Measurements from ENCODE around the gene SLC12A6. TPM values are rescaled to one million over a fixed set of nuclear protein-coding genes. Genes with fewer than 3 reads are reported as not detected.

The SLC12A6 gene
- total RNA-seq, 4 donors from 2014 or later = 9.2 to 52.6 (median 26.9) TPM

DNA sequence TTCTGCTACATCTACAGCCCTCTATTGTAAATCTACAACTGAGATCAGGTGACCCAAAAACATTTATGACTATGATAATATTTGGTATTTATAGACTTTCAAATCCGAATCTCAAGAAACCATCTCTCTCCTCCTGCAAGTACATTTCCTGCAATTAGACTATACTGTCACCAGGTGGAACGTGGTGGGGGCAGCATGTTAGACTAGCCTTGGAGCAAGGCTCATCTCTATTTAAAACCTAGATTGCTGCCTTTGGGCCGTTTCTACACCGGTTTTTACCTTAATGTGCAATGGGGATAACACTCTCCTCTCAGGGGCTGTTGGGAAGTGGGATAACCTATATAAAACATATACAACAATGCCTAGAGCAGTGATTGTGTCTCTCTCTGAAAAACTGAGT, 123.9 kb downstream of the SLC12A6 start:
- in situ Hi-C loops (cut with MboI; ENCODE audit: low pct_ligation_motif_present in 1 of 4, low pct_unique_long_range_greater_than_20kb in 1 of 4, low sequenced_read_pairs in 3 of 4) = loop anchor here in 3 of 4 donors (10.0 to 25.0 kb wide), 2 partner anchors 149 to 151 kb away; no protein-coding TSS in a partner anchor
- no peaks in the 10 kb centered on the region for H3K27me3 ChIP-seq
- no peak overlapping the region for H3K27ac ChIP-seq
- no peaks in the 10 kb centered on the region for H3K36me3 ChIP-seq
- WGBS, 2 donors (ENCODE audit: low coverage in 1 of 2) = 34 to 49% methylated on average over 2 to 4 of the region's 4 CpGs
- H3K4me3 ChIP-seq = no peak overlapping the region
- no peak for DNase-seq
- H3K4me1 ChIP-seq = peaks cover 0 to 6% (median 4%) of the 10 kb centered on the region in 4 donors
- no peaks in the 10 kb centered on the region for H3K9me3 ChIP-seq
- TF ChIP-seq EP300 (IDR thresholded peaks at IDR 0.05; ENCODE audit: low read depth) = no peak
- TF ChIP-seq, protein P1, sequence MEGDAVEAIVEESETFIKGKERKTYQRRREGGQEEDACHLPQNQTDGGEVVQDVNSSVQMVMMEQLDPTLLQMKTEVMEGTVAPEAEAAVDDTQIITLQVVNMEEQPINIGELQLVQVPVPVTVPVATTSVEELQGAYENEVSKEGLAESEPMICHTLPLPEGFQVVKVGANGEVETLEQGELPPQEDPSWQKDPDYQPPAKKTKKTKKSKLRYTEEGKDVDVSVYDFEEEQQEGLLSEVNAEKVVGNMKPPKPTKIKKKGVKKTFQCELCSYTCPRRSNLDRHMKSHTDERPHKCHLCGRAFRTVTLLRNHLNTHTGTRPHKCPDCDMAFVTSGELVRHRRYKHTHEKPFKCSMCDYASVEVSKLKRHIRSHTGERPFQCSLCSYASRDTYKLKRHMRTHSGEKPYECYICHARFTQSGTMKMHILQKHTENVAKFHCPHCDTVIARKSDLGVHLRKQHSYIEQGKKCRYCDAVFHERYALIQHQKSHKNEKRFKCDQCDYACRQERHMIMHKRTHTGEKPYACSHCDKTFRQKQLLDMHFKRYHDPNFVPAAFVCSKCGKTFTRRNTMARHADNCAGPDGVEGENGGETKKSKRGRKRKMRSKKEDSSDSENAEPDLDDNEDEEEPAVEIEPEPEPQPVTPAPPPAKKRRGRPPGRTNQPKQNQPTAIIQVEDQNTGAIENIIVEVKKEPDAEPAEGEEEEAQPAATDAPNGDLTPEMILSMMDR (IDR thresholded peaks at IDR 0.05) = no peak
- TF ChIP-seq POLR2A (IDR thresholded peaks at IDR 0.05) = no peak
- no peak for TF ChIP-seq POLR2AphosphoS5 (IDR thresholded peaks at IDR 0.05)
- intact Hi-C loops (cut with DNase I; ENCODE audit: low total_unique reads) = loop anchor here (5.0 kb wide), 1 partner anchor 151 kb away; no protein-coding TSS in a partner anchor

DNA sequence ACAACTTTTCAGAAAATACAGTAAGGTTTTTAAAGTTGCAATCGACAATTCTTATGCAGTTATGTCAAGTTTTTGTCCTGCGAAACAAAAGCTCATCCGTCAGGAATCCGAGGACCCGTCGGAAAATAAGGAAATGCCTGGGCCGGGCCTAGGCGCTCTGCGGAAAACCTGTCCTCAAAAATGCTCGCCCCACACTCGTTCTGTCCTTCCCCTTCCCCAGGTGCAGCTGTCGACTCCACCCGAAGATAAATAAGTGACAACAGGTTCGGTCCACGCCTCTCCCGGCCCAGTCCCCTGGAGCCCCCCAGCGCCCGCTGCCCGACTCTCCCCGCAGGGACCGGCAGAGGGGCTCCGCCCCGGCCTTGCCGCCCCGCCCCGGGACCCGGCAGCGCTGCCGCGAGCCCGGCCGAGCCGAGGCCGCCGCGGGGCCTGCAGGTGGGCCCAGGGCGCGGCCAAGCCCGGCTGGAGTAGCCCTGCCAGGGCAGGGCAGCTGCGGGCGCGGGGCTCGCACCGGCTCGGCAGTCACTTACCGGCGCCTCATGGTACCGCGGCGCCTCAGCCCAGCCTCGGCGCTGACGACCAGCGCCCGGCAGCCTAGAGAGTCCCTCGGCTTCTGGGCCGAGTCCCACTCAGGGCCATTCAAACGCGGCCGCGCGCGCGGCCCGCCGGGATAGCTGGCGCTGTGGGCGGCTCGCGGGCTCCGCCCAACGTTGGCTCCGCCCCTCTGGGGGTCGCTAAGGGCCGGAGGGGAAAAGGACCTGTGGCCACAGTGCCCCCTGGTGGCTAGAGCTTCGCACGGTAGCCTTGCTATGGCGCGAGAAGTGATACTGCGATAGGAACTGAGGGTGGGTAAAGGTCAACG, 127.9 kb downstream of the SLC12A6 start, which contains the start of gene KATNBL1:
KATNBL1 (minus strand) TSS at position 676 of the 862 bp plus-strand sequence. CDS start 46,420 bp downstream, outside the sequence.
- Histone ChIP-seq H3K27me3 (no peaks in the 10 kb centered on the region), H3K36me3 (no peaks in the 10 kb centered on the region), H3K27ac (peak within 1 kb of the TSS; percentile 89 to 94 (median 92)), H3K4me3 (peak within 1 kb of the TSS; percentile 60 to 73 (median 66)), H3K4me1 (peaks cover 0 to 18% (median 8%) of the 10 kb centered on the region in 4 donors), H3K9me3 (no peaks in the 10 kb centered on the region)
- in situ Hi-C loops (cut with MboI; ENCODE audit: low pct_ligation_motif_present in 1 of 4, low pct_unique_long_range_greater_than_20kb in 1 of 4, low sequenced_read_pairs in 3 of 4) = loop anchor here in 3 of 4 donors (10.0 to 25.0 kb wide), 2 partner anchors 145 to 147 kb away; no protein-coding TSS in a partner anchor
- WGBS, 2 donors (ENCODE audit: low coverage in 1 of 2) = 0% methylated on average over 3 to 50 of the region's 81 CpGs
- intact Hi-C loops (cut with DNase I; ENCODE audit: low total_unique reads) = loop anchor here (5.0 kb wide), 1 partner anchor 147 kb away; no protein-coding TSS in a partner anchor
- no peak for TF ChIP-seq EP300 (IDR thresholded peaks at IDR 0.05; ENCODE audit: low read depth)
- TF ChIP-seq, protein P1 (IDR thresholded peaks at IDR 0.05) = peak; percentile 92 to 96 (median 94)
- peak; percentile 85 for TF ChIP-seq POLR2A (IDR thresholded peaks at IDR 0.05)
- TF ChIP-seq POLR2AphosphoS5 (IDR thresholded peaks at IDR 0.05) = peak; percentile 73 to 85 (median 76)
- peak; percentile 99 for DNase-seq

DNA sequence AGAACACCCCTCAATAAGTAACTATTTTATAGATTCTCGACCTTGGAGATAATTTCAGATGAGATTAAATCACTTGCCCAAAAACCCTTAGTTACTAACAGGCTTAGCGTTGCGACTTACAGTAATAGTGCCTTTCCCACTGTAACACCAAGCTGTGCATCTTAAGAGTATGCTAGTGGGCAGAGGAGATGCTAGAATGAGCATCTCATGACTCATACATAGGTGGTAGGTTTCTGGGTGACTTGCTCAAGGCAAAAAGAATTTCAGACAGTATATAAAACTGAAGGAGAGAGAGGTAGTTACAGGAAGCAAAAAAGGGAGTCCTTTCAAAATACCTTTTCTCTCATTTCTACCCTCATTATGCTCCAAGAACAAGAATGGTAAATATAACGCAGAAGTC, 131.6 kb downstream of the SLC12A6 start:
- in situ Hi-C loops (cut with MboI; ENCODE audit: low pct_ligation_motif_present in 1 of 4, low pct_unique_long_range_greater_than_20kb in 1 of 4, low sequenced_read_pairs in 3 of 4) (loop anchor here in 1 of 4 donors (25.0 kb wide), 1 partner anchor 144 kb away; no protein-coding TSS in a partner anchor), intact Hi-C loops (cut with DNase I; ENCODE audit: low total_unique reads) (no loop called here)
- H3K4me1 ChIP-seq = peaks cover 0 to 18% (median 8%) of the 10 kb centered on the region in 4 donors
- no peaks in the 10 kb centered on the region for H3K9me3 ChIP-seq
- no peaks in the 10 kb centered on the region for H3K36me3 ChIP-seq
- no peak for DNase-seq
- H3K27ac ChIP-seq = no peak overlapping the region
- no peak overlapping the region for H3K4me3 ChIP-seq
- H3K27me3 ChIP-seq = no peaks in the 10 kb centered on the region
- WGBS, 2 donors (ENCODE audit: low coverage in 1 of 2) = 80 to 86% methylated on average over 4 of the region's 4 CpGs
- TF ChIP-seq, protein P1 (IDR thresholded peaks at IDR 0.05) = no peak
- TF ChIP-seq EP300 (IDR thresholded peaks at IDR 0.05; ENCODE audit: low read depth) (no peak), POLR2AphosphoS5 (IDR thresholded peaks at IDR 0.05) (no peak), POLR2A (IDR thresholded peaks at IDR 0.05) (no peak)

DNA sequence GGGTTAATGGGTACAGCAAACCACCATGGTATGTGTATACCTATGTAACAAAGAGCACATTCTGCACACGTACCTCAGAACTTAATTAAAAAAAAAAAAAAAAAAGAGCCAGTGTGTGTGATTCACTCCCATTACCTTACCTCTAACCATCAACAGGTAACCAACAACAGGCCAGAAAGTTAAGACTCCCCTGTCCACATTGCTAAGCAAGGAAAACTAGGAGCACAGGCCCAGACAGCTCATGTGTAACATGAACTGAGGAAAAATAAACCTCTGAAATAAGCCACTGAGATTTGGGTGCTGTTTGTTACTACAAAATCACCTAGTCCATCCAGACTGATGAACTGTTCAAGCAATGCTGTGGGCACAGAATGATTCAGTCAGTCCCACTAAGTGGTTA, 133.6 kb downstream of the SLC12A6 start:
- Histone ChIP-seq H3K9me3 (no peaks in the 10 kb centered on the region), H3K36me3 (no peaks in the 10 kb centered on the region), H3K4me1 (peaks cover 0 to 15% (median 7%) of the 10 kb centered on the region in 4 donors), H3K4me3 (no peak overlapping the region), H3K27ac (no peak overlapping the region), H3K27me3 (no peaks in the 10 kb centered on the region)
- DNase-seq = no peak
- intact Hi-C loops (cut with DNase I; ENCODE audit: low total_unique reads) = no loop called here
- in situ Hi-C loops (cut with MboI; ENCODE audit: low pct_ligation_motif_present in 1 of 4, low pct_unique_long_range_greater_than_20kb in 1 of 4, low sequenced_read_pairs in 3 of 4) = loop anchor here in 1 of 4 donors (25.0 kb wide), 1 partner anchor 142 kb away; no protein-coding TSS in a partner anchor
- WGBS, 2 donors (ENCODE audit: low coverage in 1 of 2) = 96 to 100% methylated on average over 1 of the region's 1 CpG
- TF ChIP-seq, protein P1 (IDR thresholded peaks at IDR 0.05) = no peak
- TF ChIP-seq POLR2A (IDR thresholded peaks at IDR 0.05) = no peak
- no peak for TF ChIP-seq EP300 (IDR thresholded peaks at IDR 0.05; ENCODE audit: low read depth)
- TF ChIP-seq POLR2AphosphoS5 (IDR thresholded peaks at IDR 0.05) = no peak

Measured in transverse colon (tissue), 4 donors.